Spinal cord (tissue), 10 donors: ENCODE results near the gene WDR89. TPM values are rescaled to one million over a fixed set of nuclear protein-coding genes. Genes with fewer than 3 reads are reported as not detected.

Experiments
- DNase-seq, 6 donors: peaks; one replicate each; pipeline versions ENCODE4 v3.0.0 to v3.0.0-alpha.2; 2013 to 2015; ENCODE audit warnings: low spot score in 6 of 6, low read depth in 4 of 6
- H3K27ac ChIP-seq: one replicate; pipeline ENCODE4 v1.5.1; 2013; ENCODE audit warnings: low read depth, low read length, control low read depth
- H3K27me3 ChIP-seq: one replicate; pipeline ENCODE4 v1.6.1; 2013; ENCODE audit warnings: low read length; ENCODE audit not compliant: control insufficient read depth, insufficient read depth
- H3K36me3 ChIP-seq: one replicate; pipeline ENCODE4 v1.6.1; 2013; ENCODE audit warnings: low read length; ENCODE audit not compliant: control insufficient read depth, insufficient read depth
- H3K4me1 ChIP-seq: one replicate; pipeline ENCODE4 v1.6.1; 2013; ENCODE audit warnings: low read length; ENCODE audit not compliant: control insufficient read depth, insufficient read depth
- H3K4me3 ChIP-seq: one replicate; pipeline ENCODE4 v1.5.1; 2013; ENCODE audit warnings: low read depth, low read length, control low read depth
- H3K9me3 ChIP-seq: one replicate; pipeline ENCODE4 v1.6.1; 2013; ENCODE audit warnings: low read length; ENCODE audit not compliant: control insufficient read depth, insufficient read depth
- WGBS: methylation state at CpG from one replicate; pipeline ENCODE4 v1.1.5; 2013; ENCODE audit warnings: missing lambda C conversion rate; ENCODE audit not compliant: insufficient coverage; 5-methylcytosine and 5-hydroxymethylcytosine counted together
- long read RNA-seq, 4 donors: transcript quantifications; one replicate each; lab custom pipeline, GENCODE V29; 2026
- polyA plus RNA-seq, 2 donors: library from polyadenylated mRNA; unstranded; fragments of 120-200 nt; gene quantifications; one replicate each; pipeline ENCODE4 v1.2.1, GENCODE V29; 2013; ENCODE audit not compliant: insufficient read length in 2 of 2
- total RNA-seq, 2 donors: library from RNA; depleted of rRNA in 1 of 2; stranded (reverse); fragments of 120-200 nt in 1 of 2; fragments of >200 nt in 1 of 2; gene quantifications; one replicate each; pipeline versions ENCODE4 v1.2.3 to v1.2.4, GENCODE V29; 2013 to 2014
- donor health status: healthy.

The WDR89 gene, protein sequence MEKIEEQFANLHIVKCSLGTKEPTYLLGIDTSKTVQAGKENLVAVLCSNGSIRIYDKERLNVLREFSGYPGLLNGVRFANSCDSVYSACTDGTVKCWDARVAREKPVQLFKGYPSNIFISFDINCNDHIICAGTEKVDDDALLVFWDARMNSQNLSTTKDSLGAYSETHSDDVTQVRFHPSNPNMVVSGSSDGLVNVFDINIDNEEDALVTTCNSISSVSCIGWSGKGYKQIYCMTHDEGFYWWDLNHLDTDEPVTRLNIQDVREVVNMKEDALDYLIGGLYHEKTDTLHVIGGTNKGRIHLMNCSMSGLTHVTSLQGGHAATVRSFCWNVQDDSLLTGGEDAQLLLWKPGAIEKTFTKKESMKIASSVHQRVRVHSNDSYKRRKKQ
- 10 to 100 TPM; 19.4 to 22.6 TPM for total RNA-seq
- 10 to 100 TPM; 11.8 to 14.7 TPM for polyA plus RNA-seq
- long read RNA-seq, donor 1, transcript WDR89-204 (1 exons, 2,935 nt), result major isoform, 6 of 8 reads
- long read RNA-seq, donor 1, partial matches to known transcripts, result 0 of 8 reads
- long read RNA-seq, donor 1, other reads (novel, unspliced or antisense), result 0 of 8 reads
- long read RNA-seq, donor 2, partial matches to known transcripts, result 0 of 2 reads
- long read RNA-seq, donor 2, other reads (novel, unspliced or antisense), result 0 of 2 reads
- long read RNA-seq, donor 3, partial matches to known transcripts, result 0 of 2 reads
- long read RNA-seq, donor 3, other reads (novel, unspliced or antisense), result 0 of 2 reads
- long read RNA-seq, donor 4, transcript WDR89-204 (1 exons, 2,935 nt), result major isoform, 14 of 32 reads
- long read RNA-seq, donor 4, partial matches to known transcripts, result 18 of 32 reads
- long read RNA-seq, donor 4, other reads (novel, unspliced or antisense), result 0 of 32 reads

DNA sequence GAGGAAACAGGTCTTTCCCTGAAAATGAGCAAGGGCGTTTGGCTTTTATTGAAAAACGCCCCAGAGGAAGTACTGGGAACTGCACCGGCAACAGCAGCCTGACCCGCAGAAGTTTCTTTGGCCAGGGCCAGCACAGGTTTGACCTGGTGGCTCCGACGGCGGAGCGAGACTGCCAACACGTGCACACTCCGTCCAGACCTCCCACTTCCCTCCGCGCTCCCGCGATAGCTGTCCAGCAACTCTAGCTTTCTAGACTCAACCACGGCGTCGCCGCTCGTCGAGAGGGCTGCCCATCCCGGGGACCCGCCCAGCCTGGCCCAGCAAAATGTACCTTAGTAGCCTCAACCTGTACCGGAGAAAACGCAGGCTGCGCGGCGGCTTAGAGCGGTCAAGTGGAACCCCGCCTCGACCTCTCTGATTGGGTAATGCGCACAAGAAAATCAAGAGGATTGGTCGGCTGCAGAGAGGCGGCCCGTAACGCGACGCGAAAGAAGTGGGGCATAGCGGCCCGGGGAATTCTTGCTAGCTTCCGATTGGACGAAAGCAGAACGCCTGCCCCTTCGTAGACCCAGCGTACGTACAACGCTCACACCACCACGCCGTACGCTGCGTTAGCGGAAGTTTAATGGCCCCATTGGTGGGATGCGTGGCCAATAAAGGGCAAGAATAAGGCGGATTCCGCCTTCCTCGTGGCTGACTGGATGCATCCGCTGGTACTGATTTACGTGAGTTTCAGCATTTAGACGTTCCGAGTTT, at the start of gene WDR89:
WDR89 (minus strand) TSS at position 399 of the 756 bp plus-strand sequence. CDS start 41,929 bp downstream, outside the sequence.
- Histone ChIP-seq H3K9me3 (no peaks in the 10 kb centered on the region), H3K4me1 (peaks cover 7% of the 10 kb centered on the region), H3K4me3 (peak within 1 kb of the TSS; percentile 89), H3K36me3 (no peaks in the 10 kb centered on the region), H3K27me3 (no peaks in the 10 kb centered on the region), H3K27ac (peak within 1 kb of the TSS; percentile 99)
- peak; percentile 97 to 100 (median 99) for DNase-seq
- WGBS, result under 1% methylated on average over 60 of the region's 60 CpGs

DNA sequence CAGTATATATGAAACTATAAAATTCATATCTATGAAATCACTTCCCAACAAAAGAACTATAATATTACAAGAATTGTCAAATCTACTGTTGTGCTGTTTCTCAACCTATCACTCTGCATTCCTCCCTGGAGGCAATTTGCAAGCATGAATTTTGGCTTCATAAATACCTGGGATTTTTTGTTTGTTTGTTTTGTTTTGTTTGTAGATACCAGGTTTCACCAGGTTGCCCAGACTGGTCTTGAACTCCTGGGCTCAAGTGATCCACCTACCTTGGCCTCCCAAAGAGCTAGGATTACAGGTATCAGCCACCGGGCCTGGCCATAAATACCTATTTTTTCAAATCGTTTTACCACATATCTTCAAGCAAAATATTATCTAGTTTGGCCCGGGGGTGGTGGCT, 47.5 kb upstream of the WDR89 start:
- H3K4me1 ChIP-seq, result no peaks in the 10 kb centered on the region
- H3K36me3 ChIP-seq, result no peaks in the 10 kb centered on the region
- H3K9me3 ChIP-seq, result no peaks in the 10 kb centered on the region
- DNase-seq, result no peak
- H3K27ac ChIP-seq, result no peak overlapping the region
- H3K27me3 ChIP-seq, result no peaks in the 10 kb centered on the region
- H3K4me3 ChIP-seq, result no peak overlapping the region
- 100% methylated on average over 1 of the region's 3 CpGs for WGBS

DNA sequence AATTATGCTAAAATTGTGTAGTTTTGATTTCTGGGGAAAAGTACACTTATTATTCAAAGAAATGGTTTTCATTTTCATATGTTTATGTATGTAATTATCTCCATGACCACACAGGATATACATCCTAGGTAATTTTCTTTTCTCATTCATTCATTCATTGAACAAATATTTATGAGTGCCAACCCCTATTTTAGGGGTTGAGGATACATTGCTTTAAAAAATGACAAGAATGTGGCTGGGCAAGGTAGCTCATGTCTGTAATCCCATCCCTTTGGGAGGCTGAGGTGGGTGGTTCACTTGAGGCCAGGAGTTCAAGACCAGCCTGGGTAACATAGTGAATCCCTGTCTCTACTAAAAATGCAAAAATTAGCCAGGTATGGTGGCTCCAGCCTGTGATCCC, 45.3 kb upstream of the WDR89 start:
- no peaks in the 10 kb centered on the region for H3K36me3 ChIP-seq
- no peak for DNase-seq
- no peaks in the 10 kb centered on the region for H3K9me3 ChIP-seq
- no peaks in the 10 kb centered on the region for H3K27me3 ChIP-seq
- no peak overlapping the region for H3K4me3 ChIP-seq
- H3K4me1 ChIP-seq, result no peaks in the 10 kb centered on the region
- no peak overlapping the region for H3K27ac ChIP-seq

DNA sequence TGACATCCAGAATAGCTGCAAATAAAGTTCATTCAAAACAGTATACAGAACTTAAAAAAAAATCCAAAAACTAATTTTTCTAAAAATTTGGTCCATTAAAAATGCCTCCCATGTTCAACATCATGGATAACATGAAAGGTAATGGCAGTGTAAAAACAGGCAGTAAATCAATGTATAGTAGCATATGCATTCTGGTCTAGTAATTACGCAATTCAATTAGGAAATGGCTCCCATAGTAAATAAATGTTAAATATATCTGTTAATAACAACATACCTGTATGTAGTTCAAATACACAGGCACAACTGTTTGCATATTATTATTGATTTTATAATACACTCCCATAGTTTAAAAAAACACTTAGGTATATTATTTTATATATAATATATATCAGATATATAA, 43.7 kb upstream of the WDR89 start:
- Histone ChIP-seq H3K4me1 (no peaks in the 10 kb centered on the region), H3K27ac (no peak overlapping the region), H3K9me3 (no peaks in the 10 kb centered on the region), H3K36me3 (no peaks in the 10 kb centered on the region), H3K4me3 (no peak overlapping the region), H3K27me3 (no peaks in the 10 kb centered on the region)
- no peak for DNase-seq
- no CpG with 5 or more reads among the region's 1 CpG for WGBS

DNA sequence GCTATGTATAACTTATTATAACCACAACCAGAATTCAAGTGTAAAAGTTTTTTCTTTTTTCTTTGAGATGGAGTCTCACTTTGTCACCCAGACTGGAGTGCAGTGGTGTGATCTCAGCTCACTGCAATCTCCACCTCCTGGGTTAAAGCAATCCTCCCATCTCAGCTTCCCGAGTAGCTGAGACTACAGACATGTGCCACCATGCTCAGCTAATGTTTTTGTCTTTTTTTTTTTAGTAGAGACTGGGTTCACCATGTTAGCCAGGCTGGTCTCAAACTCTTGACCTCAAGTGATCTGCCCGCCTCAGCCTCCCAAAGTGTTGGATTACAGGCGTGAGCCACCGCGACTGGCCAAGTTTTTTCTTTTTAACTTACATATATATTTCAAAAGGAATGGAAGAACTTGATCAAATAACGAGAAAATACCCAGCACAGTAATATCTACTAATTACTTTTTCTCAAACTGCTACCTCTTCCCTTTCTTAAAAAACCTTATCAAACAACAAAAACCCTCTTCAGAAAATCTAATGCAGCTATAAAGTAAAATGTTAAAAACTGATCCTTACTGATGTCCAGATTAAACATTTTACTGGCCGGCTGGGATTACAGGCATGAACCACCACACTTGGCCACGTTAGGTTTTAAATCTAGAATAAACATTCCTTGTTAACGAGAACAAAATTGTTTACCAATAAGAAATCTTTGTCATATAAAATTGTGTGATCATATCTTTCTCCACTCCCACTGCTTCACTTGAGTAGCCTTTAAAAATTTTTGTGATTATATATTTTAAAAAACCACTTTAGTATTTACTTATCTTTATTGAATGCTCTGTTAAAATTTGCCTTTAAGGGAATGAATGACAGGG, 41.3 kb upstream of the WDR89 start:
- no peaks in the 10 kb centered on the region for H3K27me3 ChIP-seq
- no peaks in the 10 kb centered on the region for H3K9me3 ChIP-seq
- H3K36me3 ChIP-seq, result no peaks in the 10 kb centered on the region
- no CpG with 5 or more reads among the region's 9 CpGs for WGBS
- H3K27ac ChIP-seq, result no peak overlapping the region
- no peaks in the 10 kb centered on the region for H3K4me1 ChIP-seq
- H3K4me3 ChIP-seq, result no peak overlapping the region
- DNase-seq, result no peak

DNA sequence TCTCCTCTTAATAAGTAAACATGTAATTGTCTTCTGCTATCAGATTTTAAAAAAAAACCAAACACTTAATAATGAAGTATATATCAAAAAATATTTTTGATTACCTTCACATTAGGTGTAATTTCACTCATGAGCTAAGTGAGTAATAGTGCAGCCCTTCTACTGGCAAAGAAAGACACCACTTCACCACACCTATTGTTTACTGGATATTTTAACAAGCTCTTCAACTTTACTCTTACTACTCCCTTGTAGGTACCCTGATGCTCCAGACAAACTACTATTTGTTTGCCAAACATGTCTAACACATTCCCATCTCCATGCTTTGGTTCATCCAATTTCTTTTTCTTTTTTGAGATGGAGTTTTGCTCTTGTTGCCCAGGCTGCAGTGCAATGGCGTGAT, 36.9 kb upstream of the WDR89 start:
- no peak for DNase-seq
- Histone ChIP-seq H3K4me3 (no peak overlapping the region), H3K9me3 (no peaks in the 10 kb centered on the region), H3K27ac (no peak overlapping the region), H3K4me1 (no peaks in the 10 kb centered on the region), H3K27me3 (no peaks in the 10 kb centered on the region), H3K36me3 (no peaks in the 10 kb centered on the region)
- 100% methylated on average over 1 of the region's 1 CpG for WGBS

DNA sequence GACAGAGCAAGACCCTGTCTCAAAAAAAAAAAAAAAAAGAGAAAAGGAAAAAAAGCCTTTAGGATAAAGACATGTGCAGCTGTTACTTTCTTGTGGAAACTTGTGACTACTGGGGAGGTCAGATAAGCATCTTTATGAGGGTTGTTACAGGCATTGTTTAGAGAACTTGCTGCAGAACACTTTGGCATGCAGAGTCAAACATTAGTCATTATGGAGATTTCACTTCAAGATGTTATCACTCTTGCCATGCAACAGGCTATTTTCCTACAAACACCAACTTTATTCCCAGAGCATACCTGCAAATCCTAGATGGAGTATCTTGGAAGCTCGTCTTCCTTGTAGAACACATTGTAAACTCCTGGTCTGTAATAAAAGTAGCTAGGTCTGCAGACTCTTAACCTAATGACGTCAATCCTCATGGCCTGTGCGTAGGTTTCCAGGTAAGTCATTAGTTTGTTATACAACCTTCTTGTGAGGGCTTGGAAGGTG, 36.3 kb upstream of the WDR89 start:
- Histone ChIP-seq H3K4me1 (no peaks in the 10 kb centered on the region), H3K36me3 (no peaks in the 10 kb centered on the region), H3K4me3 (no peak overlapping the region), H3K9me3 (no peaks in the 10 kb centered on the region), H3K27me3 (no peaks in the 10 kb centered on the region), H3K27ac (no peak overlapping the region)
- DNase-seq, result no peak
- WGBS, result no CpG with 5 or more reads among the region's 3 CpGs

DNA sequence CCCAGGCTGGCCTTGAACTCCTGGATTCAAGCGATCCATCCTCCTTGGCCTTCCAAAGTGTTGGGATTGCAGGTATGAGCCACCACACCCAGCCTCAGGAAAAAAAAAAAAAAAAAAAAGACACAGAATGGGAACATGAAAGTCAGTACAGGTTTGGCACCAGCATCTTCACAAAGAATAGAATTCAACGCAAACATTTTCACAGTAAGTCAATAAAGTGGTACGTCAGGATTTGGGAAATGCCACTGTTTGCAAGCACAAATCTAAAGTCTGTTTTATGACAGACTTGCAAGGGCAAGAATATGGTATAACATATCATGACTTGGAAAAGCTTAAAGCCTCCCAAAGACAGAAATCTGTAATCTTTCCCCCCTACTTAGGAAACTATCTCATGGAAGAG, 34.9 kb upstream of the WDR89 start:
- Histone ChIP-seq H3K27me3 (no peaks in the 10 kb centered on the region), H3K27ac (no peak overlapping the region), H3K4me1 (no peaks in the 10 kb centered on the region), H3K4me3 (no peak overlapping the region), H3K9me3 (no peaks in the 10 kb centered on the region), H3K36me3 (no peaks in the 10 kb centered on the region)
- no peak for DNase-seq
- WGBS, result no CpG with 5 or more reads among the region's 3 CpGs
